ENCODE data around the gene BBS9.
"Not testable (repeated sequence)": the region's sequence is repeated elsewhere in the genome, so short reads cannot be mapped to it uniquely, and the experiment has no call there.

Gene BBS9

GRCh38 chr7:33201821-33202220 lies 72.5 kb downstream of the BBS9 start:
- DNase-seq: no peak

- no peak for DNase-seq
These were observed 81.6 kb downstream of the BBS9 start for GRCh38 chr7:33210958-33211357.

- DNase-seq: no peak
These were observed 82.8 kb downstream of the BBS9 start for GRCh38 chr7:33212144-33212543.

- DNase-seq: no peak
These were observed 86.6 kb downstream of the BBS9 start for GRCh38 chr7:33215992-33216391.

GRCh38 chr7:33217595-33217994 lies 88.2 kb downstream of the BBS9 start:
- no peak for DNase-seq

- DNase-seq: not testable (repeated sequence)
These were observed 89.6 kb downstream of the BBS9 start for GRCh38 chr7:33218841-33219535.

GRCh38 chr7:33220231-33220630 lies 90.9 kb downstream of the BBS9 start:
- DNase-seq: no peak

GRCh38 chr7:33221390-33221789 lies 92.0 kb downstream of the BBS9 start:
- no peak for DNase-seq

- no peak for DNase-seq
These were observed 103.3 kb downstream of the BBS9 start for GRCh38 chr7:33232632-33233145.

- DNase-seq: no peak
These were observed 104.3 kb downstream of the BBS9 start for GRCh38 chr7:33233659-33234058.

GRCh38 chr7:33237036-33237435 lies 107.7 kb downstream of the BBS9 start:
- no peak for DNase-seq

- peak; percentile 57 to 63 for DNase-seq
These were observed 114.0 kb downstream of the BBS9 start for GRCh38 chr7:33243319-33243881.

- DNase-seq: no peak
These were observed 119.3 kb downstream of the BBS9 start for GRCh38 chr7:33248671-33249070.

GRCh38 chr7:33250421-33250871 lies 121.1 kb downstream of the BBS9 start:
- DNase-seq: no peak

- DNase-seq: no peak
These were observed 121.9 kb downstream of the BBS9 start for GRCh38 chr7:33251301-33251700.

- no peak for DNase-seq
These were observed 129.2 kb downstream of the BBS9 start for GRCh38 chr7:33258491-33258951.

GRCh38 chr7:33261585-33261984 lies 132.2 kb downstream of the BBS9 start:
- no peak for DNase-seq

GRCh38 chr7:33262476-33262875 lies 133.1 kb downstream of the BBS9 start:
- DNase-seq: no peak

GRCh38 chr7:33271839-33272371 lies 142.5 kb downstream of the BBS9 start:
- not testable (repeated sequence) for DNase-seq

- DNase-seq: no peak
These were observed 144.0 kb downstream of the BBS9 start for GRCh38 chr7:33273356-33273755.

GRCh38 chr7:33276325-33276724 lies 147.0 kb downstream of the BBS9 start:
- DNase-seq: no peak

- DNase-seq: no peak
These were observed 147.4 kb downstream of the BBS9 start for GRCh38 chr7:33276729-33277128.

GRCh38 chr7:33278095-33278494 lies 148.7 kb downstream of the BBS9 start:
- no peak for DNase-seq

- DNase-seq: no peak
These were observed 157.1 kb downstream of the BBS9 start for GRCh38 chr7:33286501-33286900.

Data from SHP77 (cell line).